GM21529 (cell line): Measurements from ENCODE around the gene SLC23A1.
"Not testable (repeated sequence)": the region's sequence is repeated elsewhere in the genome, so short reads cannot be mapped to it uniquely, and the experiment has no call there.

ENCODE experiments used
- ATAC-seq: cut with Tn5 transposase; IDR thresholded peaks from one replicate; pipeline ENCODE4 v1.9.1; 2021; ENCODE audit not compliant: unreplicated experiment

Gene SLC23A1

GRCh38 chr5:139383275-139383992 lies at the start of gene SLC23A1:
Gene SLC23A1, minus strand, starts transcription at chr5:139383297. Its CDS starts 44 bp downstream, at chr5:139383253.
- ATAC-seq, result no peak

DNA sequence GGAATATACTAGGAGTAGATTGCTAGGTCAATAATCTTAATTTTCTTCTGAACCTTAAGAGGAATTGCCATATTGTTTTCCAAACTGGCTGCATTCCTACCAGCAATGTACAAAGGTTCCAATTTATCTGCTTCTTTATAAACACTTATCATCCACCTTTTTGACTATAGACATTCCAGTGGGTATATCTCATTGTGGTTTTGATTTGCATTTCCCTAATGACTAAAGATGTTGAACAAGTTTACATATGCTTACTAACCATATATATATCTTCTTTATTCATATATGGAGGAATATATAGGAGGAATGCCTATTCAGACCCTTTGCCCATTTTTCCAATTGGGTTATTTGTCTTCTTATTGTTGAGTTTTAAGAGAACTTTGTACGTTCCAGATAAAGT lies 48.6 kb upstream of the SLC23A1 start:
- no peak for ATAC-seq

DNA sequence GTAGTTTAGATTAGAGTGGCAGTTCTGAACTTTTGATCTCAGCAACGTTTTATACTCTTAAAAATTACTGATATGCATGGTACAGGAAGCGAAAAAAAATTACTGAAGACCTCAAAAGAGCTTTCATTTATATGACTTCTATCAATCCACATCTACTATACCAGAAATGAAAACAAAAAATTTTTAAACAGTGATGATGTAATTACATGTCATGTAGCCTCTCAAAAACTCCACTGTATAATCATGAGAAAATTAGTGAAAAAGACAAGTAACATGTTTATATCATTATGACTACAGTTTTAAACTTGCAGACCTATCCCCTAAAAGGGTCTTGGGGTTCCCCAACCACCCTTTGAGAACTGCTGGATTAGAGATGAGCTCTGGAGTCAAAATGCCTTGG lies 46.9 kb upstream of the SLC23A1 start:
- no peak for ATAC-seq

DNA sequence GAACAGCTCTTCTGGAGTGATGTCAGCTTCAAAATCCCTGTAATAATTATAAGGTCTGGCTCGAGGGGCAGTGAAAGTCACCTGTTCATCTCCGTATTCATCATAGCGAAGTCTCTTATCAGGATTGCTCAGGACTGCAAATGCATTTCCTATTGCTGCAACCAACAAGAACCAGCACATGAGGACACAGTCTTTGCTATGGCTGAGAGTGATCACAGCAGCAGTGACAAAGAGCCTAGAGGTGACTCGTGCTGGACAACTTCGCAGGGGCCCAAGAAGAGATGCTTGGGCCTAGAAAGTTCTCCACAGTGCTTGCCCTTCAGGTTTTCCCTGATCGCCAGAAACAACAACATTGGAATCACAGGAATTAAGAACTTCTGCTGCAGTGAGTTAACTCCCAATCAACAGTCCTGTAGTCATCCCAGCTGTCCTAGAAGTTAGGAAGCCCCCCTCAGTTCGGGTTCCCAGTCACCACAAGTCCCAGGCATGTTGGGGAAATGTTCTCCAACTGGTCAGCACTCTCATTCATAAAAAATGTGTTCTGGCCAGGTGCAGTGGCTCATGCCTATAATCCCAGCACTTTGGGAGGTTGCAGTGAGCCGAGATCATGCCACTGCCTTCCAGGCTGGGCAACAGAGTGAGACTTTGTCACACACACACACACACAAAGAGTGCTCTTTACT lies 43.2 kb upstream of the SLC23A1 start:
- no peak for ATAC-seq

DNA sequence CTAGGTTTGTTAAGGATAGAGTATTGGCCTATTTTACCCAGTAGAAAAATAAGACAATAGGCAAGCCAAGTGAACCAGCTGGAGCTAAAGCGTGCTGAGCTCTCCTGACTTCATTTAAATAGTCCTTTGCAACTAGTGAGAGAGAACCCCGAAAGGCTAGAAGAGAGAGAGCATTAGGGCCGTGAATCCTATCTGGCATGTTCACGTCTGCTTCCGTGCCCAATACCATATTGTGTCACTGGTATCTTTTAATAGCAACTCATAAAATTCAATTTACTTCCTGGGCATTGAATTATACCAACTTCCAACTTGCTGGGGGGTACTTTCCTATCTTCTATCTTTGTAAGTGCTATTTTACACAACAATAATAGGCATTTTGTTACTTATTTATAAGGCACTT lies 42.4 kb upstream of the SLC23A1 start:
- no peak for ATAC-seq

- peak; percentile 68 for ATAC-seq
These were observed 39.3 kb upstream of the SLC23A1 start for GRCh38 chr5:139422307-139422893.

DNA sequence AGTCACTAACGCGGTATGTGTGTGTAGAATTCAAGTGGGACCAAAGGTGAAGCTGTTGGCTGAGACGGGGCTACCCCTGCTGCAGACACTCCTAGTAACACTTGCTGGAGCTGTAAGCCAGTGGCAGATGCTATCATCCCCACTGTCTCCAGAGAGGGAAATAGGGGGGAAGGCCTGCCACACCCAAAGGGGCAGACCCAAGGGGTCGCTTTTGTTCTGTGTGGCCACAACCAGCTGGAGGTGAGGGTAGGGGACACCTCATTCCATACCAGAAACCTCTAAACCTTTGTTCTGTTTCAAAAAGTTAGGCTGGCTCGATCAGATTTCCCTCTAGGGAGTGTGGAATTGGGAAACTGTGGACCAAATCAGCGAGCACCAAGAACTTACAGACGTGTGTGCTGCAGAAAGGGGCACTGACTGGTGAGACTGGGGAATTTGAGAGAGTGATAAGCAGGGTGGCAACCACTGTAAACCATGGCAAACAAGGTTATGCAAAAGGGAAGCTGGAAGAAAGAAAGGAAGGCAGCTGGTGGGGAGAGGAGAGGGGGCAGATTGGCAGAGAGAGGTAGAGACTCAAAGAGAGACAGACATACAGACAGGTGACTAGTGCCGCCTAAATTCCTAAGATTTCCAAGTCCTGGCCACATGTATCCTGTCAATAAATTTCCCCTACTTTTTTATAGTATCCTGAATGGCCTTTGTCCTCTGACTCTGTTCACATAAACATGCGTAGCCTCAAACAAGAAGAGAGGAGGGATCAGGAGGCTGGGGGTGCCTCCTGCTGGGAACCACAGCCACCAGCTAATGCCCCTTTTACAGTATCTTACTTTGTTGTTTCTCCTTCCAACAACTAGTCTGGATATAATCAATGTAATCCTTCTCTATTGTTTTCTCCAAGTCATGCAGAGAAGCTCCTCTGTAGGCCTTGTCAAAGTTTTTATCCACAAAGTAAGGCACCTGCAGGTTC lies 36.4 kb upstream of the SLC23A1 start:
- ATAC-seq, result no peak

- ATAC-seq, result no peak
These were observed 35.7 kb upstream of the SLC23A1 start for GRCh38 chr5:139418793-139419192.

GRCh38 chr5:139417214-139417613 lies 34.1 kb upstream of the SLC23A1 start:
- no peak for ATAC-seq

DNA sequence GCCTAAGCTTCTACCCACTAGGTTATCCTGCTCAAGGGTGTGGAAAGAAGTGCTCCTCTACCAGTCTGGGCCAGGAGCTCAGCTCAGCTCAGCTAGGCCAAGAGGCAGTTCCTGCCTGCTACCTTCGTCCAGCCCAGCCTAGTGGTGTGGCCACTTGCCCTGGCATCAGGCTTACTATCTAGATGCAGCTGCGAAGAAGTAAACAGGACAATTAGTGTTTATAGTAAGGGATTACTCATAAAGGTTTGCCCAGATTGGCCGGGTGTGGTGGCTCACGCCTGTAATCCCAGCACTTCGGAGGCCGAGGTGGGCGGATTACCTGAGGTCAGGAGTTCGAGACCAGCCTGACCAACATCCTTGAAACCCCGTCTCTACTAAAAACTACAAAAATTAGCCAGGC lies 33.6 kb upstream of the SLC23A1 start:
- no peak for ATAC-seq

- no peak for ATAC-seq
These were observed 32.8 kb upstream of the SLC23A1 start for GRCh38 chr5:139415869-139416268.

GRCh38 chr5:139415221-139415861 lies 32.2 kb upstream of the SLC23A1 start:
- ATAC-seq, result no peak

- no peak for ATAC-seq
These were observed 31.6 kb upstream of the SLC23A1 start for GRCh38 chr5:139414581-139415130.

DNA sequence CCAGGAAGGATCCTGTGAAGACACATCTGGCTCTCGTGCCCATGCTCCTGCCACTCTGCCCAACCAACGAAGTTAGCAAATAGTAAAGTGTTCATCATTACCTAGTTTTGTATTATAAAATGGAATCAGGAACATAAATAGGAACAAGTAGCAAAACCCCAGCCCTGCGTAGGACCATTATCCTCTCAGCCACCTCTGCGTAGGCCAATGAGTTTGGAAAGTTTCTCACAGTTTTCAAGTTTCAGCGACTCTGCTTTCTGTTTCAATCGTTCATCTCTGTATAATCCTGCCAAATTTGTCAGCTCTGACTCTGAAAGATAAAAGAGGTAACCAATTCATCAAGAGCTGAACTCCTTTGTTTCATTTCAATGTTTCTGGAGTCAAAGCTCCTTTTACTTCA lies 30.9 kb upstream of the SLC23A1 start:
- no peak for ATAC-seq

DNA sequence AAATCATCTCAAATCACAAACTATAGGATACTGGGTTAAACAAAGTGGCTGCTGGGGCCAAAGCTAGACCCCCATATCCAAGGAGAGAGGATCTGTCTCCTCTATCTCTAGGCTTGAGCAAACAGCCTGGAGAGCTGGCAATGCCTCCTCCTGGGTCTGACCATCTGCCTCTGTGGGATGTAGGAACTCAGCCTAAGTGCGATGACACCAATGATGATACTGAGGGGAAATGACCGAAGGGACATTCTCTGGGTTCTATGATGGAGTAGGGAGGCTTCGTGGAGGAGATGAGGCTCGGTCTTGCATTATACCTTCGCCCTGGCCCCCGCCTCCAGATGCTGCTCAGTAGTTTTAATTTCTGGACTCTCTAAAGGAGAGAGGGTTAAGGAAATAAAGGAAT lies 30.1 kb upstream of the SLC23A1 start:
- ATAC-seq, result no peak

DNA sequence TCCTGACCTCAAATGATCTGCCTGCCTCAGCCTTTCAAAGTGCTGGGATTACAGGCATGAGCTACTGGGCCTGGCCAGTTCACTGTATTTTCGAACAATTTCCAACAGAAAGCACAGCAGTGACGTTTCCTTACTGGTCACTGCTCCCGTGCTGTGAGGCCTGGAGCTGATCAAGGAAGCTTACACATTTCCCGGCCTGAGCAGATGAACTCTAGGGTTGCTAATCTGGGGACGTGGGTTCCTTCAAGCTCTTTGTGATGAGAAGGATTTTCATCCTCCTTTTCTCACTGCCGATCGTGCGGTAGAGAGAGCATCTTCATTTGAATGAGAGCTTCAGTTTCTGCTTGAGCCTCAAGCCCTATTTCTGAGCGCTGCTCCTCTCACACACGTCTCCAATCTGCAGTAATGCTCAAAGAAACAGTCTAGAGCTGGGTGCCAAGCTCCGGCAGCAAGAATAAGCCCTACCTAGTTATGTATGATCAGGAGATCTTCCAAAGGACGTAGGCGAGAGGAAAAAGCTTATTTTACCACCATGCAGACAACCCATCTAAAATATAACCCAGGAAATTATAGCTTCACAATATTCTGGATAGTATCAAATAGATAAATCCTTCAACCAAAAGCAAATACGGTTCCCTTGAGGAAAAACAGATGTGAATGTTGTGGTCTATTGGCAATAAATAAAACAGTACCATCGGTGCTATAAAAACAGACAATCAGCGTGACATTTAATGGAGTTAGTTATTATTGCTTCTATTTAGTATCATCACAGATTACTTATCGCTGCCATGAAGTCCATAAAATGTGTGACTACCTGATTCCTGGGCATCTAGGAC lies 28.1 kb upstream of the SLC23A1 start:
- ATAC-seq, result no peak

- no peak for ATAC-seq
These were observed 27.3 kb upstream of the SLC23A1 start for GRCh38 chr5:139410121-139410992.

DNA sequence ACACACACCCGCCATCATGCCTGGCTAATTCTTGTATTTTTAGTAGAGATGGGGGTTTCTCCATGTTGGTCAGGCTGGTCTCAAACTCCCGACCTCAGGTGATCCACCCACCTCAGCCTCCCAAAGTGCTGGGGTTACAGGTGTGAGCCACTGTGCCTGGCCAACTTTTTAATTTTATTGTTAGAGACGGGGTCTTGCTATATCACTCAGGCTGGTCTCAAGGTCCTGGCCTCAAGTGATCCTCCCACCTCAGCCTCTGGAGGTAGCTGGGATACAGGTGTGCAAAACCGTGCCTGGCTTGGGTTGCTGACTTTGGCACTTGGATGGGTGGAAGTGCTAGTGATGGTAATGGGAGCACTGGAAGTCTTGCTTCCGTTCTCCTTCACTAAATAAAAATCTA lies 26.0 kb upstream of the SLC23A1 start:
- ATAC-seq, result not testable (repeated sequence)

DNA sequence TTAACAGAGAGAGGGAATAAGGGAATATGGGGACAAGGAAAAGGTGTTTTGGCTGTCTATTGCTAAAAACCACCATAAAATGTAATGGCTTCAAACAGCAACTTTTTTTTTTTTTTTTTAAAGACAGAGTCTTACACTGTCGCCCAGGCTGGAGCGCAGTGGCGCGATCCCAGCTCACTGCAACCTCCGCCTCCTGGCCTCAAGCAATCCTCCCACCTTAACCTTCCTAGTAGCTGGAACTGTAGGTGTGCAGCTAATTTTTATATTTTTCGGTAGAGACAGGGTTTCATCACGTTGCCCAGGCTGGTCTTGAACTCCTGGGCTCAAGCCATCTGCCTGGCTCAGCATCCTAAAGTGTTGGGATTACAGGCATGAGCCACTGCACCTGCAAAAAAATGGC lies 25.1 kb upstream of the SLC23A1 start:
- ATAC-seq, result no peak
